ENCODE data around the gene CTNNBIP1.
"Not testable (repeated sequence)": the region's sequence is repeated elsewhere in the genome, so short reads cannot be mapped to it uniquely, and the experiment has no call there.

The CTNNBIP1 gene

DNA sequence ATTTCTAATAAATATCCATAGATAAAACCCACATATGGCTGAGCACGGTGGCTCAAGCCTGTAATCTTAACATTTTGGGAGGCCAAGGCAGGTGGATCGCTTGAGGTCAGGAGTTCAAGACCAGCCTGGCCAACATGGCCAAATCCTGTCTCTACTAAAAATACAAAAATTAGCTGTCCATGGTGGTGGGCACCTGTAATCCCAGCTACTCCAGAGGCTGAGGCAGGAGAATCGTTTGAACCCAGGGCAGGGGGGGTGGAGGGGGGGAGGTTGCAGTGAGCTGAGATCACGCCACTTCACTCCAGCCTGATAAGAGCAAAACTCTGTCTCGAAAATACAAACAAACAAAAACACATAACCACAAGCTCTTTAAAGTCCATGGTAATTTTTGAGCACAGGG, 104.1 kb downstream of the CTNNBIP1 start:
- H3K9ac ChIP-seq (ENCODE audit: low read length in 2 of 2); H3K27ac ChIP-seq (ENCODE audit: low read length); H3K4me1 ChIP-seq (ENCODE audit: control insufficient read depth, insufficient read depth, low read length); H3K9me3 ChIP-seq (ENCODE audit: control insufficient read depth in 2 of 2, low read length in 2 of 2); H3K36me3 ChIP-seq (ENCODE audit: control insufficient read depth in 2 of 2, insufficient read depth in 2 of 2, low read length in 2 of 2); H3K27me3 ChIP-seq (ENCODE audit: control insufficient read depth in 1 of 2, insufficient read depth in 2 of 2, low read length in 2 of 2); H3K4me3 ChIP-seq (ENCODE audit: low read length in 2 of 2): not testable (repeated sequence)

DNA sequence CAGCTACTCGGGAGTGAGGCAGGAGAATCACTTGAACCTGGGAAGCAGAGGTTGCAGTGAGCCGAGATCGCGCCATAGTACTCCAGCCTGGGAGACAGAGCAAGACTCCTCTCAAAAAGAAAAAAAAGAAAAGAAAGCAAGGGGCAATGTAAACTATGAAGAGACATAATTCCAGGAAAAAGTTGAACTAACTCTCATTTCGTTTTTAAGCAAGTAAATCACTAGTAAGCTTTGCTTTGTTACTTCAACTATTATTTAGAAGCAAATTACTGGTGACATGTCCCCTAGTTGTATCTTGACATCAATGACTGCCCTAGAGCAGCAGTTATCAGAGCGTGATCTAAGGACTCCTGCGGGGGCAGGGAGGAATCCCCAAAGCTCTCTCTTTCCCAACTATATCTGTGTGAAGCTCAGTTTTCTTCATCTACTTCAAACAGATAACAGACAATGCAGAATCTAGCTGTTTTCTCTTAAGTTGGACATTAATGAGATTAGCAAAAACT, 105.0 kb downstream of the CTNNBIP1 start:
- H3K36me3 ChIP-seq (ENCODE audit: control insufficient read depth in 2 of 2, insufficient read depth in 2 of 2, low read length in 2 of 2) = no peaks in the 10 kb centered on the region
- no peaks in the 10 kb centered on the region for H3K9me3 ChIP-seq (ENCODE audit: control insufficient read depth in 2 of 2, low read length in 2 of 2)
- peaks cover 5% of the 10 kb centered on the region for H3K4me1 ChIP-seq (ENCODE audit: control insufficient read depth, insufficient read depth, low read length)
- no peaks in the 10 kb centered on the region for H3K27me3 ChIP-seq (ENCODE audit: control insufficient read depth in 1 of 2, insufficient read depth in 2 of 2, low read length in 2 of 2)
- no peak overlapping the region for H3K9ac ChIP-seq (ENCODE audit: low read length in 2 of 2)
- no peak overlapping the region for H3K27ac ChIP-seq (ENCODE audit: low read length)
- H3K4me3 ChIP-seq (ENCODE audit: low read length in 2 of 2) = no peak overlapping the region

DNA sequence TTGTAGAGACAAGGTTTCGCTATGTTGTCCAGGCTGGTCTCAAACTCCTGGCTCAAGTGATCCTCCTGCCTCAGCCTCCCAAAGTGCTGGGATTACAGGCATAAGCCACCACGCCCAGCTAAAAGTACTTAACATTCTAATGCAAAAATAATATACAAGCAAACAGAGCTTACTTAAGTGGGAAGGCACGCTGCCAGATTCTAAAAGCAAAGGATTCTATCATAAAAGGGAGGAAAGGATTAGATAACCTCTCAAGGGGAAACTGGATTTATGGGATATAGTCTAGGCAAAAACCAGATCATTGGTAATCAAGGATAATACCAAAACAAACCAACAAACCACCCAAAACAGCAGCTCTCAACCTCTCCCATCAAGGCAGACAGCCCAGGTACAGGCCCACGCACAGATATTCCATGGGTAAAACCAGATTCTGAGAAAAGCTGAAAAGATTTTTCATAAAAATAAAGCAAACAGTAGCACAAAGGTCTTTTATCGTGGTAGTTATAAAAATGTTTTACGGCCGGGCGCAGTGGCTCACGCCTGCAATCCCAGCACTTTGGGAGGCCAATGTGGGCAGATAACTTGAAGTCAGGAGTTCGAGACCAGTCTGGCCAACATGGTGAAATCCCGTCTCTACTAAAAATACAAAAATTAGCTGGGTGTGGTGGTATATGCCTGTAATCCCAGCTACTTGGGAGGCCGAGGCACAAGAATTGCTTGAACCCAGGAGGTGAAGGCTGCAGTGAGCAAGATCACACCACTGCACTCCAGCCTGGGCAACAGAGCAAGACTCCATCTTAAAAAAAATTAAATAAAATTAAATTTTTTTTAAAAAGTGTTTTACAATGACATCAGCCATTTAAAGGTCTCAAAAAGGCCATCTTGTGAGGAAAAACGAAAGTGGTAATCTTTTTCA, 106.8 kb downstream of the CTNNBIP1 start:
- H3K27me3 ChIP-seq (ENCODE audit: control insufficient read depth in 1 of 2, insufficient read depth in 2 of 2, low read length in 2 of 2); H3K27ac ChIP-seq (ENCODE audit: low read length); H3K4me3 ChIP-seq (ENCODE audit: low read length in 2 of 2); H3K9me3 ChIP-seq (ENCODE audit: control insufficient read depth in 2 of 2, low read length in 2 of 2); H3K9ac ChIP-seq (ENCODE audit: low read length in 2 of 2); H3K4me1 ChIP-seq (ENCODE audit: control insufficient read depth, insufficient read depth, low read length); H3K36me3 ChIP-seq (ENCODE audit: control insufficient read depth in 2 of 2, insufficient read depth in 2 of 2, low read length in 2 of 2): not testable (repeated sequence)

DNA sequence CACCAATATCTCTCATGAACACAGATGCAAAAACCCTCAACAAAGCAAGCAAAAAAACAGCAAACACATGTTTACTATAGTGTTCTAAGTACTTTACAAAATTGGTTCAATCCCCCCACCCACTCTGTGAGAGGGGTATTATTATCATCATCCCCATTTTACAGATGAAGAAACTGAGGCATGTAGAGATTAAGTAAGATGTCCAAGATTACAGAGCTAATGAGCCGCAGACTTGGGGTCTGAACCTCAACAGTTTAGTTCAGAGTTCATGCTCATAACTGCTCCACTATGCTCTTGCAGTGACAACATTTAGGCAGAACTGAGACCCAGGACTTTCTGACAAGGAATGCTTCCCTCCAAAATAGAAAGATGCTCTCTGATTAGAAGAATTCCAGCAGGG, 108.2 kb downstream of the CTNNBIP1 start:
- Histone ChIP-seq H3K27me3 (ENCODE audit: control insufficient read depth in 1 of 2, insufficient read depth in 2 of 2, low read length in 2 of 2) (no peaks in the 10 kb centered on the region), H3K4me1 (ENCODE audit: control insufficient read depth, insufficient read depth, low read length) (peaks cover 13% of the 10 kb centered on the region), H3K9ac (ENCODE audit: low read length in 2 of 2) (no peak overlapping the region), H3K36me3 (ENCODE audit: control insufficient read depth in 2 of 2, insufficient read depth in 2 of 2, low read length in 2 of 2) (no peaks in the 10 kb centered on the region), H3K4me3 (ENCODE audit: low read length in 2 of 2) (no peak overlapping the region), H3K27ac (ENCODE audit: low read length) (no peak overlapping the region), H3K9me3 (ENCODE audit: control insufficient read depth in 2 of 2, low read length in 2 of 2) (no peaks in the 10 kb centered on the region)

Data from stomach smooth muscle (tissue), 2 donors.